Measurements from ENCODE around the gene RGS5.

- TF ChIP-seq CTCF (IDR thresholded peaks at IDR 0.05; ENCODE audit: low read depth, low read length, missing input control) (no peak), GABPA (IDR thresholded peaks at IDR 0.05 in 1 of 2, conservative IDR thresholded peaks at IDR 0.05 in 1 of 2) (no peak), REST (IDR thresholded peaks at IDR 0.05) (no peak), ZBTB33 (IDR thresholded peaks at IDR 0.05) (no peak), RAD21 (IDR thresholded peaks at IDR 0.05) (no peak)
These were observed 39.0 kb upstream of the RGS5 start for GRCh38 chr1:163241746-163242145.

Data from liver (tissue), 3 donors.